ENCODE results near the gene GMDS. TPM values are rescaled to one million over a fixed set of nuclear protein-coding genes. Genes with fewer than 3 reads are reported as not detected.
"Not testable (repeated sequence)": the region's sequence is repeated elsewhere in the genome, so short reads cannot be mapped to it uniquely, and the experiment has no call there.

The GMDS gene
- total RNA-seq, 2 donors from 2014 or later = 19.6 to 36.3 TPM

GRCh38 chr6:1679031-1679687 lies 566.2 kb downstream of the GMDS start:
- Mint-ChIP-seq H3K27ac (no peak overlapping the region), H3K27me3 (no peaks in the 10 kb centered on the region), H3K4me1 (no peaks in the 10 kb centered on the region), H3K9me3 (no peaks in the 10 kb centered on the region), H3K36me3 (ENCODE audit: low read depth) (no peaks in the 10 kb centered on the region), H3K4me3 (no peak overlapping the region)
- ATAC-seq (replicated peaks) = no peak

GRCh38 chr6:1678201-1678600 lies 567.2 kb downstream of the GMDS start:
- no peaks in the 10 kb centered on the region for H3K36me3 Mint-ChIP-seq (ENCODE audit: low read depth)
- no peaks in the 10 kb centered on the region for H3K9me3 Mint-ChIP-seq
- H3K27ac Mint-ChIP-seq = no peak overlapping the region
- no peak for ATAC-seq (replicated peaks)
- H3K4me1 Mint-ChIP-seq = no peaks in the 10 kb centered on the region
- no peak overlapping the region for H3K4me3 Mint-ChIP-seq
- H3K27me3 Mint-ChIP-seq = no peaks in the 10 kb centered on the region

- no peak for ATAC-seq (replicated peaks)
- Mint-ChIP-seq H3K4me1 (no peaks in the 10 kb centered on the region), H3K27ac (no peak overlapping the region), H3K9me3 (no peaks in the 10 kb centered on the region), H3K27me3 (no peaks in the 10 kb centered on the region), H3K36me3 (ENCODE audit: low read depth) (no peaks in the 10 kb centered on the region), H3K4me3 (no peak overlapping the region)
These were observed 573.0 kb downstream of the GMDS start for GRCh38 chr6:1672379-1672778.

GRCh38 chr6:1670711-1671462 lies 574.5 kb downstream of the GMDS start:
- H3K9me3 Mint-ChIP-seq = no peaks in the 10 kb centered on the region
- no peaks in the 10 kb centered on the region for H3K4me1 Mint-ChIP-seq
- H3K4me3 Mint-ChIP-seq = no peak overlapping the region
- no peaks in the 10 kb centered on the region for H3K27me3 Mint-ChIP-seq
- ATAC-seq (replicated peaks) = no peak
- H3K27ac Mint-ChIP-seq = no peak overlapping the region
- H3K36me3 Mint-ChIP-seq (ENCODE audit: low read depth) = no peaks in the 10 kb centered on the region

GRCh38 chr6:1669996-1670395 lies 575.4 kb downstream of the GMDS start:
- no peak overlapping the region for H3K27ac Mint-ChIP-seq
- no peaks in the 10 kb centered on the region for H3K27me3 Mint-ChIP-seq
- no peak overlapping the region for H3K4me3 Mint-ChIP-seq
- no peaks in the 10 kb centered on the region for H3K4me1 Mint-ChIP-seq
- H3K9me3 Mint-ChIP-seq = no peaks in the 10 kb centered on the region
- no peak for ATAC-seq (replicated peaks)
- no peaks in the 10 kb centered on the region for H3K36me3 Mint-ChIP-seq (ENCODE audit: low read depth)

GRCh38 chr6:1668456-1668855 lies 576.9 kb downstream of the GMDS start:
- H3K27ac Mint-ChIP-seq; ATAC-seq (replicated peaks); H3K4me3 Mint-ChIP-seq; H3K36me3 Mint-ChIP-seq (ENCODE audit: low read depth); H3K9me3 Mint-ChIP-seq; H3K4me1 Mint-ChIP-seq; H3K27me3 Mint-ChIP-seq: not testable (repeated sequence)

- no peaks in the 10 kb centered on the region for H3K9me3 Mint-ChIP-seq
- H3K4me3 Mint-ChIP-seq = no peak overlapping the region
- no peak overlapping the region for H3K27ac Mint-ChIP-seq
- H3K36me3 Mint-ChIP-seq (ENCODE audit: low read depth) = no peaks in the 10 kb centered on the region
- H3K27me3 Mint-ChIP-seq = no peaks in the 10 kb centered on the region
- ATAC-seq (replicated peaks) = no peak
- H3K4me1 Mint-ChIP-seq = no peaks in the 10 kb centered on the region
These were observed 577.6 kb downstream of the GMDS start for GRCh38 chr6:1667805-1668175.

- ATAC-seq (replicated peaks) = no peak
- Mint-ChIP-seq H3K36me3 (ENCODE audit: low read depth) (no peaks in the 10 kb centered on the region), H3K27ac (no peak overlapping the region), H3K4me3 (no peak overlapping the region), H3K9me3 (no peaks in the 10 kb centered on the region), H3K27me3 (no peaks in the 10 kb centered on the region), H3K4me1 (no peaks in the 10 kb centered on the region)
These were observed 578.2 kb downstream of the GMDS start for GRCh38 chr6:1667012-1667804.

- Mint-ChIP-seq H3K4me3 (no peak overlapping the region), H3K27ac (no peak overlapping the region), H3K27me3 (no peaks in the 10 kb centered on the region), H3K4me1 (no peaks in the 10 kb centered on the region), H3K9me3 (no peaks in the 10 kb centered on the region), H3K36me3 (ENCODE audit: low read depth) (no peaks in the 10 kb centered on the region)
- ATAC-seq (replicated peaks) = no peak
These were observed 580.2 kb downstream of the GMDS start for GRCh38 chr6:1665214-1665613.

- Mint-ChIP-seq H3K36me3 (ENCODE audit: low read depth) (no peaks in the 10 kb centered on the region), H3K4me3 (no peak overlapping the region), H3K27ac (no peak overlapping the region), H3K27me3 (no peaks in the 10 kb centered on the region), H3K4me1 (no peaks in the 10 kb centered on the region), H3K9me3 (no peaks in the 10 kb centered on the region)
- ATAC-seq (replicated peaks) = no peak
These were observed 581.1 kb downstream of the GMDS start for GRCh38 chr6:1664329-1664728.

- Mint-ChIP-seq H3K9me3 (no peaks in the 10 kb centered on the region), H3K4me1 (no peaks in the 10 kb centered on the region), H3K4me3 (no peak overlapping the region), H3K36me3 (ENCODE audit: low read depth) (no peaks in the 10 kb centered on the region), H3K27me3 (no peaks in the 10 kb centered on the region), H3K27ac (no peak overlapping the region)
- no peak for ATAC-seq (replicated peaks)
These were observed 581.9 kb downstream of the GMDS start for GRCh38 chr6:1663511-1663910.

- H3K4me3 Mint-ChIP-seq = no peak overlapping the region
- no peaks in the 10 kb centered on the region for H3K4me1 Mint-ChIP-seq
- H3K36me3 Mint-ChIP-seq (ENCODE audit: low read depth) = no peaks in the 10 kb centered on the region
- ATAC-seq (replicated peaks) = no peak
- no peaks in the 10 kb centered on the region for H3K27me3 Mint-ChIP-seq
- H3K9me3 Mint-ChIP-seq = no peaks in the 10 kb centered on the region
- H3K27ac Mint-ChIP-seq = no peak overlapping the region
These were observed 582.9 kb downstream of the GMDS start for GRCh38 chr6:1662534-1662933.

- no peaks in the 10 kb centered on the region for H3K9me3 Mint-ChIP-seq
- no peaks in the 10 kb centered on the region for H3K36me3 Mint-ChIP-seq (ENCODE audit: low read depth)
- ATAC-seq (replicated peaks) = no peak
- H3K27ac Mint-ChIP-seq = no peak overlapping the region
- no peaks in the 10 kb centered on the region for H3K27me3 Mint-ChIP-seq
- H3K4me1 Mint-ChIP-seq = no peaks in the 10 kb centered on the region
- H3K4me3 Mint-ChIP-seq = no peak overlapping the region
These were observed 585.6 kb downstream of the GMDS start for GRCh38 chr6:1659816-1660215.

- Mint-ChIP-seq H3K27me3 (no peaks in the 10 kb centered on the region), H3K9me3 (no peaks in the 10 kb centered on the region), H3K27ac (no peak overlapping the region), H3K4me1 (no peaks in the 10 kb centered on the region), H3K36me3 (ENCODE audit: low read depth) (no peaks in the 10 kb centered on the region), H3K4me3 (no peak overlapping the region)
- ATAC-seq (replicated peaks) = no peak
These were observed 587.0 kb downstream of the GMDS start for GRCh38 chr6:1658212-1659005.
